Measurements from ENCODE around the gene ATP8B3. TPM values are rescaled to one million over a fixed set of nuclear protein-coding genes. Genes with fewer than 3 reads are reported as not detected.

ATP8B3 gene
- total and polyA plus RNA-seq, 9 of the 15 experiments (the other 6 are each of a cell fraction or from before 2014, with no cell fraction given) = 1.2 to 12.3 (median 3.8) TPM

GRCh38 chr19:1839658-1840540 lies 27.8 kb upstream of the ATP8B3 start (continued):
- TF ChIP-seq ZNF23 (CRISPR knock-in tag; IDR thresholded peaks at IDR 0.05) (no peak), ZNF354B (CRISPR knock-in tag; IDR thresholded peaks at IDR 0.05) (no peak), C11orf30 (IDR thresholded peaks at IDR 0.05; ENCODE audit: low read depth) (peak; percentile 55; the same call in 1 of the 2 replicates), ZNF143 (CRISPR knock-in tag; IDR thresholded peaks at IDR 0.05) (no peak), FOXM1 (IDR thresholded peaks at IDR 0.05; ENCODE audit: low read depth) (no peak), FOXM1 (CRISPR knock-in tag; IDR thresholded peaks at IDR 0.05; ENCODE audit: low read depth) (no peak), ZNF76 (CRISPR knock-in tag; IDR thresholded peaks at IDR 0.05; ENCODE audit: borderline replicate concordance) (no peak), BDP1 (IDR thresholded peaks at IDR 0.05; ENCODE audit: insufficient read depth, insufficient read length) (no peak), HOXB6 (CRISPR knock-in tag; IDR thresholded peaks at IDR 0.05; ENCODE audit: borderline replicate concordance) (no peak), SMAD1 (IDR thresholded peaks at IDR 0.05; ENCODE audit: low read depth, low read length, partially characterized antibody) (no peak), ATF1 (CRISPR knock-in tag; IDR thresholded peaks at IDR 0.05) (no peak), ATF1 (tag; IDR thresholded peaks at IDR 0.05) (no peak), MAFK (IDR thresholded peaks at IDR 0.05; ENCODE audit: low read length) (peak; percentile 25; the same call in 1 of the 2 replicates), SRSF7 (optimal IDR thresholded peaks at IDR 0.05; ENCODE audit: low read depth, low read length) (no peak), NFE2 (IDR thresholded peaks at IDR 0.05; ENCODE audit: low read depth) (peak; percentile 77), CREM (IDR thresholded peaks at IDR 0.05; ENCODE audit: low read depth) (no peak), GATAD2B (IDR thresholded peaks at IDR 0.05; ENCODE audit: borderline replicate concordance) (no peak), BCOR (IDR thresholded peaks at IDR 0.05) (0 out of 2 replicates have a peak, but pooled peaks have one; percentile 9), TRIM24 (IDR thresholded peaks at IDR 0.05) (no peak), MEIS2 (IDR thresholded peaks at IDR 0.05; ENCODE audit: partially characterized antibody) (no peak), TAF7 (tag; IDR thresholded peaks at IDR 0.05) (no peak), NR2C2 (CRISPR knock-in tag; IDR thresholded peaks at IDR 0.05) (0 out of 2 replicates have a peak, but pooled peaks have one; percentile 16), NR2C2 (tag; IDR thresholded peaks at IDR 0.05) (no peak), CBFA2T2 (conservative IDR thresholded peaks at IDR 0.05) (no peak), ZNF263 (CRISPR knock-in tag; IDR thresholded peaks at IDR 0.05; ENCODE audit: borderline replicate concordance) (peak; percentile 56; the same call in 1 of the 2 replicates), POU5F1 (IDR thresholded peaks at IDR 0.05; ENCODE audit: borderline replicate concordance, low read depth, low read length, partially characterized antibody) (no peak), DEAF1 (CRISPR knock-in tag; IDR thresholded peaks at IDR 0.05) (no peak), TGIF2 (CRISPR knock-in tag; IDR thresholded peaks at IDR 0.05) (no peak), NKRF (IDR thresholded peaks at IDR 0.05; ENCODE audit: borderline replicate concordance) (no peak), NCOA6 (IDR thresholded peaks at IDR 0.05) (no peak)
